8988T (cell line): ENCODE data around the gene NFKBIE.

Experiments used
- DNase-seq: peaks from one replicate; pipeline ENCODE4 v3.0.0; 2011

The NFKBIE gene

GRCh38 chr6:44297063-44298038 lies 32.0 kb upstream of the NFKBIE start:
- no peak for DNase-seq

- DNase-seq, result no peak
These were observed 29.8 kb upstream of the NFKBIE start for GRCh38 chr6:44294832-44295791.

- DNase-seq, result no peak
These were observed 27.5 kb upstream of the NFKBIE start for GRCh38 chr6:44292661-44293365.

- DNase-seq, result no peak
These were observed 26.5 kb upstream of the NFKBIE start for GRCh38 chr6:44291841-44292240.

GRCh38 chr6:44289726-44290260 lies 24.4 kb upstream of the NFKBIE start:
- DNase-seq, result no peak

- DNase-seq, result no peak
These were observed 21.4 kb upstream of the NFKBIE start for GRCh38 chr6:44286747-44287146.

GRCh38 chr6:44286285-44286565 lies 20.9 kb upstream of the NFKBIE start:
- no peak for DNase-seq

GRCh38 chr6:44285552-44286284 lies 20.4 kb upstream of the NFKBIE start:
- DNase-seq, result no peak

- no peak for DNase-seq
These were observed 19.5 kb upstream of the NFKBIE start for GRCh38 chr6:44284867-44285266.

- DNase-seq, result no peak
These were observed 18.8 kb upstream of the NFKBIE start for GRCh38 chr6:44284121-44284520.

- no peak for DNase-seq
These were observed 13.7 kb upstream of the NFKBIE start for GRCh38 chr6:44278774-44279697.

GRCh38 chr6:44278315-44278714 lies 13.0 kb upstream of the NFKBIE start:
- DNase-seq, result no peak

GRCh38 chr6:44277763-44278162 lies 12.4 kb upstream of the NFKBIE start:
- DNase-seq, result no peak

GRCh38 chr6:44276667-44277640 lies 11.6 kb upstream of the NFKBIE start:
- no peak for DNase-seq

GRCh38 chr6:44275749-44276648 lies 10.6 kb upstream of the NFKBIE start:
- no peak for DNase-seq

GRCh38 chr6:44275271-44275748 lies 10.0 kb upstream of the NFKBIE start:
- no peak for DNase-seq

- DNase-seq, result no peak
These were observed 8.3 kb upstream of the NFKBIE start for GRCh38 chr6:44273617-44274016.

- no peak for DNase-seq
These were observed 7.7 kb upstream of the NFKBIE start for GRCh38 chr6:44272999-44273566.
